Sigmoid colon (tissue), 7 donors: ENCODE measurements around the gene MYL4. TPM values are rescaled to one million over a fixed set of nuclear protein-coding genes. Genes with fewer than 3 reads are reported as not detected.
"Not testable (repeated sequence)": the region's sequence is repeated elsewhere in the genome, so short reads cannot be mapped to it uniquely, and the experiment has no call there.

Experiments used
- DNase-seq: peaks from one replicate; pipeline ENCODE4 v3.0.0-alpha.2; 2019
- H3K27ac ChIP-seq, 4 donors: fragments of 200-600 bp; sonication (generic); one replicate each; pipeline ENCODE4 v1.5.1; 2016 to 2019; ENCODE audit warnings: mild to moderate bottlenecking in 1 of 4
- H3K27me3 ChIP-seq, 3 donors: fragments of 200-600 bp; sonication (generic); one replicate each; pipeline ENCODE4 v1.5.1; 2019; ENCODE audit warnings: mild to moderate bottlenecking in 1 of 3
- H3K36me3 ChIP-seq, 4 donors: fragments of 200-600 bp; sonication (generic); one replicate each; pipeline ENCODE4 v1.5.1; 2016 to 2019
- H3K4me1 ChIP-seq, 4 donors: fragments of 200-600 bp; sonication (generic); one replicate each; pipeline ENCODE4 v1.5.1; 2017 to 2019
- H3K4me3 ChIP-seq, 4 donors: fragments of 200-600 bp; sonication (generic); one replicate each; pipeline ENCODE4 v1.5.1; 2017 to 2019; ENCODE audit warnings: mild to moderate bottlenecking in 2 of 4, moderate library complexity in 1 of 4
- H3K9me3 ChIP-seq, 4 donors: fragments of 200-600 bp in 3 of 4; sonication (generic) in 3 of 4; one replicate each; pipeline versions ENCODE4 v1.5.1 to v1.6.1; 2013 to 2019
- EP300 ChIP-seq, 4 donors: sonication (generic); formaldehyde crosslinking; IDR thresholded peaks; one replicate each; pipeline ENCODE4 v1.6.1; 2017; ENCODE audit warnings: antibody characterized with exemption in 4 of 4
- POLR2A ChIP-seq, 2 donors: fragments of 450-650 bp; IDR thresholded peaks; one replicate each; pipeline ENCODE4 v1.6.1; 2016; ENCODE audit warnings: antibody characterized with exemption in 2 of 2, mild to moderate bottlenecking in 2 of 2, moderate library complexity in 2 of 2
- POLR2AphosphoS5 ChIP-seq, 4 donors: sonication (generic); formaldehyde crosslinking; IDR thresholded peaks; one replicate each; pipeline ENCODE4 v1.6.1; 2017; ENCODE audit warnings: antibody characterized with exemption in 4 of 4
- WGBS, 2 donors: extraction: QIAGEN DNeasy Blood & Tissue Kit; methylation state at CpG; one replicate each; pipeline ENCODE4 v1.1.7; 2013; 5-methylcytosine and 5-hydroxymethylcytosine counted together
- intact Hi-C: fragments of 100-400 bp; cut with DNase I; formaldehyde crosslinking; loops from one replicate; pipeline ENCODE4 v1.15.1; 2023
- polyA plus RNA-seq, 3 donors: library from polyadenylated mRNA; stranded (reverse); fragments of 200-250 nt; gene quantifications; one replicate each; pipeline ENCODE4 v1.2.3, GENCODE V29; 2013
- total RNA-seq, 4 donors: library from RNA; depleted of rRNA; stranded (reverse); fragments of >200 nt; gene quantifications; one replicate each; pipeline ENCODE4 v1.1.0, GENCODE V29; 2016
- TF ChIP-seq, protein P1 (sequence below), 4 experiments: fragments of 450-650 bp in 3 of 4; fragments of 200-600 bp in 1 of 4; IDR thresholded peaks; one replicate each; pipeline ENCODE4 v1.5.1; 2016 to 2019; ENCODE audit warnings: antibody characterized with exemption in 4 of 4, mild to moderate bottlenecking in 3 of 4, moderate library complexity in 2 of 4
- donor health status: healthy with polysubstance abuse.
- donor health status: Bipolar disorder and iron deficiency.
- donor health status: healthy.

MYL4 gene
- total RNA-seq, result 1 to 10 TPM in 1 of 4 donors, not detected in 3; 1.1 TPM
- polyA plus RNA-seq, result 1 to 10 TPM in 1 of 3 donors, under 1 TPM in 1, not detected in 1; 0.31 to 2.8 TPM

DNA sequence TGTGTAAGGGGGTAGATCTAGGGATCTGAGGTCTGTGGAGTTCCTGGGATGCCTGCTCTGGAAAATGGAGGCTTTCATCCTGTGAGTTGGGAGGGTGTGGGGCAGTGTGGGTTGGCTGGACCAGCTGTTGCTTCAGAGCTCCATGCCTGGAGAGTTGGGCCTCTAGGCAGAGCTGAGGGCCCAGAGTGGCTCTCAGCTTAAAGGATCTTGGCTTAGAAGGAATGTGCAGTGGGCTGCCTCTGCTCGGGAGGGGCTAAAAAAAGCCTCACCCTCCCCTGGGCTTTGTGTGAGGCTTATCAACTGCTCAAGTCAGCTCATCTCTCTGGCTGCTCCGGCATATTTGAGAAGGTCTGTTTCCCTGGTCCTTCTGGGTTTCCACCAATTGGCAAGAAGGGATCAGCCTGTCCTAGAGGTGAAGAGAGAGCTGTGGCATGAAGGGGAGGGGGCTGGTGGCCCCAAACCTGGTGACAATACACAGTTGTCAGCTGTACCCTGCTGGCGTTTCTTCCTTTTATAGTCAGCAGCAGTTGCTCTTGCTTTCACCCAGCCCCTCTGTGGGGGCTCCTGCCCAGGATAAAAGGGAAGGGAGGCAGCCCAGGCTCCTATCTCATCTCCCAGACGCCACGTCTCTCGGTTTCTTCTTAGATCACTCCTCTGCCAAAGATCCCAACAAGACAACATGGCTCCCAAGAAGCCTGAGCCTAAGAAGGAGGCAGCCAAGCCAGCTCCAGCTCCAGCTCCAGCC, at the start of gene MYL4:
MYL4 (plus strand) TSS at position 605 of the 745 bp plus-strand sequence; CDS start at position 680, 75 bp downstream.
- Histone ChIP-seq H3K4me1 (peaks cover 0 to 15% (median 15%) of the 10 kb centered on the region in 4 donors), H3K27ac (no peak within 1 kb of the TSS), H3K9me3 (no peaks in the 10 kb centered on the region), H3K36me3 (no peaks in the 10 kb centered on the region), H3K4me3 (no peak within 1 kb of the TSS), H3K27me3 (no peaks in the 10 kb centered on the region)
- no peak for TF ChIP-seq POLR2A (IDR thresholded peaks at IDR 0.05)
- no peak for TF ChIP-seq EP300 (IDR thresholded peaks at IDR 0.05)
- TF ChIP-seq POLR2AphosphoS5 (IDR thresholded peaks at IDR 0.05), result no peak
- TF ChIP-seq, protein P1, sequence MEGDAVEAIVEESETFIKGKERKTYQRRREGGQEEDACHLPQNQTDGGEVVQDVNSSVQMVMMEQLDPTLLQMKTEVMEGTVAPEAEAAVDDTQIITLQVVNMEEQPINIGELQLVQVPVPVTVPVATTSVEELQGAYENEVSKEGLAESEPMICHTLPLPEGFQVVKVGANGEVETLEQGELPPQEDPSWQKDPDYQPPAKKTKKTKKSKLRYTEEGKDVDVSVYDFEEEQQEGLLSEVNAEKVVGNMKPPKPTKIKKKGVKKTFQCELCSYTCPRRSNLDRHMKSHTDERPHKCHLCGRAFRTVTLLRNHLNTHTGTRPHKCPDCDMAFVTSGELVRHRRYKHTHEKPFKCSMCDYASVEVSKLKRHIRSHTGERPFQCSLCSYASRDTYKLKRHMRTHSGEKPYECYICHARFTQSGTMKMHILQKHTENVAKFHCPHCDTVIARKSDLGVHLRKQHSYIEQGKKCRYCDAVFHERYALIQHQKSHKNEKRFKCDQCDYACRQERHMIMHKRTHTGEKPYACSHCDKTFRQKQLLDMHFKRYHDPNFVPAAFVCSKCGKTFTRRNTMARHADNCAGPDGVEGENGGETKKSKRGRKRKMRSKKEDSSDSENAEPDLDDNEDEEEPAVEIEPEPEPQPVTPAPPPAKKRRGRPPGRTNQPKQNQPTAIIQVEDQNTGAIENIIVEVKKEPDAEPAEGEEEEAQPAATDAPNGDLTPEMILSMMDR (IDR thresholded peaks at IDR 0.05), result no peak
- 79 to 88% methylated on average over 6 of the region's 6 CpGs for WGBS, 2 donors
- DNase-seq, result no peak
- intact Hi-C loops, result no loop called here

DNA sequence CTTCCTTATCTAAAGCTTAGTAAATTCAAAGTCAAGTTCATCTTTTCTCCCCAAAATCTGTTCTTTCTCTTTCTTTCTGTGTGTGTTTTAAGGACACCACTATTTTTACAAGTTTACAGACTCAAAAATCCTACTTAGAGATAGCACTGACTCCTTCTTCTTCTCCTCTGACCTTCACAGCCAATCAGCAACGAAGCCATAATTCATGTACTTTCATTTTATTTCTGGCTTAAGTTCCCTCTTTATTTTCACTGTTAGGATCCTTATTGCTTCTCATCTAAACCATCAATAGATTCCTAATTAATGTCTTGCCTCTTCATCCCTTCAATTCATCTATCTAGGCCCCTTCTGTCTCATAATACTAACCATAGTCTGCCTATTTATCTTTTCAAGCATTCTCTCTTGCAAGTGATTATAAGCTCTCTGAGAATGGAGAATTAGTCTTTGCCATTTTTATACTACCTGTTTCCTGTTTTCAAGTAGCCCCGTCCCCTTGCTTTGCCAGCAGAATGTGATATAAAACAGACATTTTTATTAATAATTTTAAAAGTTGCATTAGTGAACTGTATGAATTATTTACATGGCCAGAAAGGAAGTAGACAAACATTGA, 47.0 kb upstream of the MYL4 start:
- WGBS, 2 donors, result 47 to 85% methylated on average over 2 of the region's 2 CpGs
- H3K4me3 ChIP-seq, result no peak overlapping the region

DNA sequence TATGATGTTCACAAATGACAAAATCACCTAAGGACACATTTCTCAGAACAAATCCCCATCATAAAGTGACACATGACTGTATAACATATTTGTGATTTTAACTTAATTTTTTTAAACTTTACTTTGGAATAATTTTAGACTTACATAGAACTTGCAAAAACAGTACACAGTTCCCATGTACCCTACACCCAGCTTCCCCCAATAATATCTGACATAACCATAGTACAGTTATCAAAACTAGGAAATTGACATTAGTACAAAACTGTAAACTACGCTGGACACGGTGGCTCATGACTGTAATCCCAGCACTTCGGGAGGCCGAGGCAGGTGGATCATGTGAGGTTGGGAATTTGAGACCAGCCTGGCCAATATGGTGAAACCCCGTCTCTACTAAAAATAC, 44.9 kb upstream of the MYL4 start:
- Histone ChIP-seq H3K36me3 (peaks cover 7 to 86% (median 11%) of the 10 kb centered on the region in 4 donors), H3K27me3 (no peaks in the 10 kb centered on the region), H3K27ac (no peak overlapping the region), H3K4me3 (no peak overlapping the region), H3K9me3 (no peaks in the 10 kb centered on the region), H3K4me1 (peaks cover 0 to 3% (median 0%) of the 10 kb centered on the region in 4 donors)
- 97 to 98% methylated on average over 5 of the region's 5 CpGs for WGBS, 2 donors
- TF ChIP-seq POLR2AphosphoS5 (IDR thresholded peaks at IDR 0.05) (no peak), EP300 (IDR thresholded peaks at IDR 0.05) (no peak), POLR2A (IDR thresholded peaks at IDR 0.05) (no peak)
- TF ChIP-seq, protein P1 (IDR thresholded peaks at IDR 0.05), result no peak
- intact Hi-C loops, result no loop called here
- DNase-seq, result no peak

More for the DNA sequence above, 47.0 kb upstream of the MYL4 start:
- intact Hi-C loops, result no loop called here
- no peak for DNase-seq
- no peak overlapping the region for H3K27ac ChIP-seq
- TF ChIP-seq POLR2A (IDR thresholded peaks at IDR 0.05) (no peak), EP300 (IDR thresholded peaks at IDR 0.05) (no peak), POLR2AphosphoS5 (IDR thresholded peaks at IDR 0.05) (no peak)
- TF ChIP-seq, protein P1 (IDR thresholded peaks at IDR 0.05), result no peak
- peaks cover 7 to 84% (median 10%) of the 10 kb centered on the region in 4 donors for H3K36me3 ChIP-seq
- H3K9me3 ChIP-seq, result no peaks in the 10 kb centered on the region
- peaks cover 0 to 3% (median 0%) of the 10 kb centered on the region in 4 donors for H3K4me1 ChIP-seq
- no peaks in the 10 kb centered on the region for H3K27me3 ChIP-seq

DNA sequence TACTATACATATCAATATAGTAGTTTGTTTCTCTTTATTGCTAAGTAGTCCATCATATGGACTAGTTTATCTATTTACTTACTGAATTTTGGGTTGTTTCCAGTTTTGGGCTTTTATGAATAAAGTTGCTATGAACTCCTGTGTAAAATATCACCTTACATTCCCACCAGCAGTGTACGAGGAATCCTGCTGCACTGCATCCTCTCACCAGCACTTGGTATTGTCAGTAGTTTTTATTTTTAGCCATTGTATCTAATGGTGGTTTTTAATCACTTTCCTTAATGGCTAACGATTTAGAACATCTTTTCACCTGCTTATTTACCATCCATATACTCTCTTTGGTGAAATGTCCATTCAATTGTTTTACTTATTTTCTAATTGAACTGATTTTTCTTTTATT, 44.0 kb upstream of the MYL4 start:
- no peak for TF ChIP-seq POLR2AphosphoS5 (IDR thresholded peaks at IDR 0.05)
- TF ChIP-seq, protein P1 (IDR thresholded peaks at IDR 0.05), result no peak
- TF ChIP-seq POLR2A (IDR thresholded peaks at IDR 0.05), result no peak
- no peak for TF ChIP-seq EP300 (IDR thresholded peaks at IDR 0.05)
- peaks cover 4 to 86% (median 8%) of the 10 kb centered on the region in 4 donors for H3K36me3 ChIP-seq
- H3K27me3 ChIP-seq, result no peaks in the 10 kb centered on the region
- intact Hi-C loops, result no loop called here
- H3K4me3 ChIP-seq, result no peak overlapping the region
- DNase-seq, result no peak
- WGBS, 2 donors, result 92 to 99% methylated on average over 2 of the region's 2 CpGs
- H3K9me3 ChIP-seq, result no peaks in the 10 kb centered on the region
- H3K27ac ChIP-seq, result no peak overlapping the region
- H3K4me1 ChIP-seq, result peaks cover 0 to 3% (median 0%) of the 10 kb centered on the region in 4 donors

DNA sequence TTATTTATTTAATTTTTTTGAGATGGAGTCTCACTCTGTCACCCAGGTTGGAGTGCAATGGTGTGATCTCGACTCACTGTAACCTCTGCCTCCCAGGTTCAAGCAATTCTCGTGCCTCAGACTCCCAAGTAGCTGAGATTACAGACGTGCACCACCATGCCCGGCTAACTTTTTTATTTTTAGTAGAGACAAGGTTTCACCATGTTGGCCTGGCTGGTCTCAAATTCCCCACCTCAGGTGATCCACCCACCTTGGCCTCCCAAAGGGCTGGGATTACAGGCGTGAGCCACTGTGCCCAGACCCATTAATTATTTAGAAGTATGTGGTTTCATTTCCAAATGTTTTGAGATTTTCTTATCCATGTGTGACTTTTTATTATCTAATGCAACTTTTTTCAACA, 42.3 kb upstream of the MYL4 start:
- DNase-seq, intact Hi-C loops, H3K27me3 ChIP-seq, H3K4me3 ChIP-seq, H3K27ac ChIP-seq, H3K9me3 ChIP-seq: not testable (repeated sequence)
- Histone ChIP-seq H3K4me1 (peaks cover 0 to 10% (median 4%) of the 10 kb centered on the region in 4 donors), H3K36me3 (peaks cover 4 to 71% (median 8%) of the 10 kb centered on the region in 4 donors)
- 96 to 97% methylated on average over 5 of the region's 5 CpGs for WGBS, 2 donors

DNA sequence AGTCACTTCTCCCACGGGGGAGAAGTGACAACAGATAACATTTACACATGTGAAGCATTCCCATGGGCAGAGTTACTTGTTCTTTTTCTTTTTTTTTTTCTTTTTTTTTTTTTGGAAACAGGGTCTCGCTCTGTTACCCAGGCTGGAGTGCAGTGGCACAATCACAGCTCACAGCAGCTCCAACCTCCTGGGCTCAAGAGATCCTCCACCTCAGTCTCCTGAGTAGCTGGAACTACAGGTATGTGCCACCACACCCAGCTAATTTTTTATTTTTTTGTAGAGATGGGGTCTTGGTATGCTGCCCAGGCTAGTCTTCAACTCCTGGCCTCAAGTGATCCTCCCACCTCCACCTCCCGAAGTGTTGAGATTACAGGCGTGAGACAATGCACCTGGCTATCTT, 40.3 kb upstream of the MYL4 start:
- DNase-seq, H3K9me3 ChIP-seq, H3K4me3 ChIP-seq, H3K27me3 ChIP-seq, intact Hi-C loops, H3K27ac ChIP-seq: not testable (repeated sequence)
- peaks cover 4 to 65% (median 8%) of the 10 kb centered on the region in 4 donors for H3K36me3 ChIP-seq
- H3K4me1 ChIP-seq, result peaks cover 0 to 15% (median 7%) of the 10 kb centered on the region in 4 donors
- 94 to 96% methylated on average over 4 of the region's 4 CpGs for WGBS, 2 donors
